Stimulated activated CD8-positive, alpha-beta memory T cell treated with anti-CD3 and anti-CD28 coated beads, Interleukin-7, amount 100 ng/mL, for 48 hours (primary cell): ENCODE data around the gene SLC8B1.
"Not testable (repeated sequence)": the region's sequence is repeated elsewhere in the genome, so short reads cannot be mapped to it uniquely, and the experiment has no call there.

Experiments used
- DNase-seq, 2 donors: peaks; one replicate each; pipeline ENCODE4 v3.0.0-alpha.2; 2020; ENCODE audit warnings: low read depth in 1 of 2; ENCODE audit errors: extremely low read depth in 1 of 2

Gene SLC8B1

GRCh38 chr12:113358381-113359132 is 23.6 kb upstream of the SLC8B1 start, which contains the start of gene PLBD2:
Gene PLBD2, plus strand, starts transcription at chr12:113358587. Its CDS starts 14 bp downstream, at chr12:113358601.
- DNase-seq, result peak; percentile 86 to 87

GRCh38 chr12:113354192-113354591 is 19.3 kb upstream of the SLC8B1 start:
- DNase-seq, result not testable (repeated sequence)

- DNase-seq, result no peak
Measured at GRCh38 chr12:113351089-113351488, 16.2 kb upstream of the SLC8B1 start.

- no peak for DNase-seq
Measured at GRCh38 chr12:113348849-113349536, 14.1 kb upstream of the SLC8B1 start.

GRCh38 chr12:113347892-113348291 is 13.0 kb upstream of the SLC8B1 start:
- DNase-seq, result no peak

GRCh38 chr12:113347107-113347506 is 12.2 kb upstream of the SLC8B1 start:
- no peak for DNase-seq

GRCh38 chr12:113346353-113346752 is 11.4 kb upstream of the SLC8B1 start:
- DNase-seq, result no peak

- DNase-seq, result no peak
Measured at GRCh38 chr12:113345318-113345717, 10.4 kb upstream of the SLC8B1 start.

- no peak for DNase-seq
Measured at GRCh38 chr12:113341535-113341934, 6.6 kb upstream of the SLC8B1 start.

GRCh38 chr12:113340061-113340460 is 5.2 kb upstream of the SLC8B1 start:
- no peak for DNase-seq

GRCh38 chr12:113339540-113339939 is 4.6 kb upstream of the SLC8B1 start:
- no peak for DNase-seq

GRCh38 chr12:113333877-113334785 is 778 bp downstream of the SLC8B1 start:
- no peak for DNase-seq

GRCh38 chr12:113333418-113333750 is 1.5 kb downstream of the SLC8B1 start:
- no peak for DNase-seq

- DNase-seq, result no peak
Measured at GRCh38 chr12:113332688-113333417, 2.1 kb downstream of the SLC8B1 start.

- DNase-seq, result no peak
Measured at GRCh38 chr12:113330505-113330904, 4.4 kb downstream of the SLC8B1 start.

- DNase-seq, result no peak
Measured at GRCh38 chr12:113329791-113330417, 5.0 kb downstream of the SLC8B1 start.

- DNase-seq, result no peak
Measured at GRCh38 chr12:113329022-113329790, 5.7 kb downstream of the SLC8B1 start.

- no peak for DNase-seq
Measured at GRCh38 chr12:113328368-113328889, 6.5 kb downstream of the SLC8B1 start.

- DNase-seq, result no peak
Measured at GRCh38 chr12:113326775-113327395, 8.0 kb downstream of the SLC8B1 start.
